Choroid plexus epithelial cell (primary cell): ENCODE measurements around the gene PITPNM2.

Experiments used
- DNase-seq: peaks from one replicate; pipeline ENCODE4 v3.0.0-alpha.2; 2010; ENCODE audit warnings: low read depth
- H3K4me3 ChIP-seq: 2 replicates; pipeline ENCODE4 v1.5.1; 2011; ENCODE audit warnings: low read depth, mild to moderate bottlenecking, control low read depth, low read length, moderate library complexity
- TF ChIP-seq, protein P1 (sequence below): conservative IDR thresholded peaks from 2 replicates; pipeline ENCODE4 v1.5.1; 2011; ENCODE audit warnings: low read depth, mild to moderate bottlenecking, control low read depth, inconsistent platforms, low read length, moderate library complexity

The PITPNM2 gene

GRCh38 chr12:123139926-123140675 is 10.8 kb downstream of the PITPNM2 start:
- DNase-seq = no peak
- TF ChIP-seq, protein P1, sequence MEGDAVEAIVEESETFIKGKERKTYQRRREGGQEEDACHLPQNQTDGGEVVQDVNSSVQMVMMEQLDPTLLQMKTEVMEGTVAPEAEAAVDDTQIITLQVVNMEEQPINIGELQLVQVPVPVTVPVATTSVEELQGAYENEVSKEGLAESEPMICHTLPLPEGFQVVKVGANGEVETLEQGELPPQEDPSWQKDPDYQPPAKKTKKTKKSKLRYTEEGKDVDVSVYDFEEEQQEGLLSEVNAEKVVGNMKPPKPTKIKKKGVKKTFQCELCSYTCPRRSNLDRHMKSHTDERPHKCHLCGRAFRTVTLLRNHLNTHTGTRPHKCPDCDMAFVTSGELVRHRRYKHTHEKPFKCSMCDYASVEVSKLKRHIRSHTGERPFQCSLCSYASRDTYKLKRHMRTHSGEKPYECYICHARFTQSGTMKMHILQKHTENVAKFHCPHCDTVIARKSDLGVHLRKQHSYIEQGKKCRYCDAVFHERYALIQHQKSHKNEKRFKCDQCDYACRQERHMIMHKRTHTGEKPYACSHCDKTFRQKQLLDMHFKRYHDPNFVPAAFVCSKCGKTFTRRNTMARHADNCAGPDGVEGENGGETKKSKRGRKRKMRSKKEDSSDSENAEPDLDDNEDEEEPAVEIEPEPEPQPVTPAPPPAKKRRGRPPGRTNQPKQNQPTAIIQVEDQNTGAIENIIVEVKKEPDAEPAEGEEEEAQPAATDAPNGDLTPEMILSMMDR = no peak
- H3K4me3 ChIP-seq = no peak overlapping the region

DNA sequence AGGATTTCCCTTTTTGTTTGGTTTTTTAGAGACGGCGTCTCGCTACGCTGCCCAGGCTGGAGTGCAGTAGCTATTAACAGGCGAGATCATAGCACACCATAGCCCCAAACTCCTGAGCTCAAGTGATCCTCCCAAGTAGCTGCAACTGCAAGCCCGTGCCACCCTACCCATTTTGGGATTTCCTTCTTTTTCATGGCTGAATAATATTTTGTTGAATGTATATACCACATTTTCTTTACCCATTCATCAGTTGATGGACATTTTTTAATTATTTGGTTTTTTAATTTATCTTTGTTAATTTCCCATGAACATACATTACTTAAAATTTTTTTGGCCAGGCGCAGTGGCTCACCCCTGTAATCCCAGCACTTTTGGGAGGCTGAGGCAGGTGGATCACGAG is 15.2 kb downstream of the PITPNM2 start:
- H3K4me3 ChIP-seq = no peak overlapping the region
- DNase-seq = no peak
- TF ChIP-seq, protein P1 = no peak

DNA sequence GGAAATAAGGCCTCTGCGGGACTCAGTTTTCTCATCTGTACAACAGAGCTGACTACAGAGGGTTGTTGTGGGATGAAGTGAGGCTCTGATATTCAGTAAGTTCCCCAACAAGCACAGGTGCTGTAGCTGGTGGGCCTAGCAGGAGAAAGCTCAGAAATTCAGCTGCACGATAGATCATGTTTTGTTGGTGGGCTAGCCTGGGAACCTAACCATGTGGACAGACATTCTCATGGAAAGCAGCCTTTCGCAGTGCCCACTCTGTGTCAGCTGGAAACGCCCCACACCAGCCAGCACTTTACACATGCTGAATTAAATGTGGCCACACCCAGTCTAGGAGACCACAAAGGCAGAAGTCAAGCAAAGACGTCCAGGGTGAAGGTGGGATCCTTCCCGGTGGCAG is 16.1 kb downstream of the PITPNM2 start:
- H3K4me3 ChIP-seq = no peak overlapping the region
- TF ChIP-seq, protein P1 = no peak
- DNase-seq = no peak

GRCh38 chr12:123134271-123134671 is 16.6 kb downstream of the PITPNM2 start:
- TF ChIP-seq, protein P1 = no peak
- DNase-seq = no peak
- no peak overlapping the region for H3K4me3 ChIP-seq

DNA sequence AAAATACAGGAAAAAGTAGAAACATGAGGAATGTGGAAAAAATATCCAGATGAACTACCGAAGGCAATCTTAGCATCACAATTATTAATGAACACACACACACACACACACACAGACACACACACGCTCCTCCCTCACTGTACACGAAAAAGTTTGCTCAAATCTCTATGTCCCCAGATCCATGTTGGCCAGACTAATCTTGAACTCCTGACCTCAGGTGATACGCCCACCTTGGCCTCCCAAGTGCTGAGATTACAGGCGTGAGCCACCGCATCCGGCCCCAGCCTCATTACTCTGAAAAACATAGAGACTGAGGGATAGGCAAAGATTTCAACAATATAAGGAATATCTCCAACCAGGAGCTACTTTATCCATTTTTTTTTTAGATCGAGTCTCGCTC is 17.2 kb downstream of the PITPNM2 start:
- H3K4me3 ChIP-seq = no peak overlapping the region
- no peak for DNase-seq
- TF ChIP-seq, protein P1 = no peak

- TF ChIP-seq, protein P1 = no peak
- DNase-seq = no peak
- H3K4me3 ChIP-seq = no peak overlapping the region
Measured at GRCh38 chr12:123132951-123133619, 17.8 kb downstream of the PITPNM2 start.

DNA sequence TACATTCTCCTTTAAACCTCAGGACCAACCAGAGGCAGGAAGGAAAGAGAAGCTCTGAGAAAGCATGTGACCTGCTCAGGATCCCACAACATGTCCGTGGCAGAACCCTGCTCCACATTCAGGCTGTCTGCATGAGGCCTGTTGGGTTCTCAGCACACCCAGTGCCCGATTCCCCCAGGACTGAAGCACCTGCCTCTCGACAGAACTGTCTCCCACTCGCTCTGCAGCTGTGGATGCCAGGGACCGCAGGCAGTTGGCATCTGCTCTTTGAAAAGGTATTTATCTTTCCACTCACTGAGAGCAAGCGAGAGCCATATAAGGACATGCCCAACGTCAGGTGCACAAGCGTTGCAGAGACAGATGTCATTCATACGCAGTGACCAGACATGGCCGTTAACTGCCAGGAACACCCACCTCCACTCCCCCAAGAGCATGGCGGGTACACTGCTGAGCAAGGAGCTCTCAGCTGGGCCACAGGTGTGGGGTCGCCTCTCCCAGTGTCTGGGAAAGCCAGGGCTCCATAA is 18.9 kb downstream of the PITPNM2 start:
- H3K4me3 ChIP-seq = no peak overlapping the region
- TF ChIP-seq, protein P1 = no peak
- DNase-seq = no peak
